Calu3 (cell line): ENCODE results near the gene WTAP. TPM values are rescaled to one million over a fixed set of nuclear protein-coding genes. Genes with fewer than 3 reads are reported as not detected.
"Not testable (repeated sequence)": the region's sequence is repeated elsewhere in the genome, so short reads cannot be mapped to it uniquely, and the experiment has no call there.

ENCODE experiments used
- BruUV-seq: library from RNA; stranded (reverse); fragments of 400-500 nt; replicated peaks from 2 replicates; lab custom pipeline; 2021; lab: Mats Ljungman, UMichigan
- CTCF ChIA-PET: fragments of 300-600 bp; sonication (Branson Sonifier 250); formaldehyde crosslinking; loops from one replicate; lab custom pipeline; 2022; ENCODE audit warnings: antibody characterized with exemption; lab: Charles Lee
- DNase-seq: peaks from one replicate; pipeline ENCODE4 v3.0.0; 2022
- H3K27ac Mint-ChIP-seq: one replicate; pipeline ENCODE4 v1.8.0; 2022; ENCODE audit warnings: mixed read lengths; ENCODE audit not compliant: unreplicated experiment
- H3K27me3 Mint-ChIP-seq: one replicate; pipeline ENCODE4 v1.8.0; 2022; ENCODE audit warnings: mixed read lengths; ENCODE audit not compliant: unreplicated experiment
- H3K36me3 Mint-ChIP-seq: one replicate; pipeline ENCODE4 v1.8.0; 2022; ENCODE audit warnings: mild to moderate bottlenecking, moderate library complexity, mixed read lengths; ENCODE audit not compliant: insufficient read depth, unreplicated experiment
- H3K4me1 Mint-ChIP-seq: one replicate; pipeline ENCODE4 v1.8.0; 2022; ENCODE audit warnings: mild to moderate bottlenecking, low read depth, mixed read lengths; ENCODE audit not compliant: unreplicated experiment
- H3K4me3 Mint-ChIP-seq: one replicate; pipeline ENCODE4 v1.8.0; 2022; ENCODE audit warnings: mild to moderate bottlenecking, low read depth, moderate library complexity, mixed read lengths; ENCODE audit not compliant: unreplicated experiment
- H3K9me3 Mint-ChIP-seq: one replicate; pipeline ENCODE4 v1.8.0; 2022; ENCODE audit warnings: low read depth, mixed read lengths; ENCODE audit not compliant: unreplicated experiment
- CTCF ChIP-seq: fragments of 200-600 bp; IDR thresholded peaks from one replicate; pipeline ENCODE4 v1.8.0; 2022; ENCODE audit warnings: antibody characterized with exemption; ENCODE audit not compliant: unreplicated experiment
- intact Hi-C: fragments of 100-400 bp; cut with micrococcal nuclease; formaldehyde crosslinking; loops from one replicate; pipeline ENCODE4 v1.10.0; 2022; ENCODE audit not compliant: unreplicated experiment
- total RNA-seq: library from RNA; stranded (reverse); gene quantifications from 2 replicates; pipeline ENCODE4 v1.2.3, GENCODE V29; 2022

The WTAP gene
- total RNA-seq, 1 experiment from 2014 or later: 103 TPM

- Mint-ChIP-seq H3K36me3 (peaks cover 41% of the 10 kb centered on the region), H3K4me1 (peaks cover 34% of the 10 kb centered on the region), H3K4me3 (no peak overlapping the region), H3K9me3 (no peaks in the 10 kb centered on the region), H3K27ac (no peak overlapping the region), H3K27me3 (no peaks in the 10 kb centered on the region)
- CTCF ChIA-PET: no interaction called here
- intact Hi-C loops: loop anchor here (10.0 kb wide), 1 partner anchor 559 kb away; the partner anchor contains the start of gene SLC22A2
- no TSS peak for BruUV-seq
- no peak for DNase-seq
- TF ChIP-seq CTCF: no peak
These were observed 31.3 kb upstream of the WTAP start for GRCh38 chr6:159695984-159696383.

GRCh38 chr6:159700970-159701369 lies 26.3 kb upstream of the WTAP start:
- intact Hi-C loops: no loop called here

GRCh38 chr6:159701413-159701999 lies 25.8 kb upstream of the WTAP start:
- Mint-ChIP-seq H3K27me3 (no peaks in the 10 kb centered on the region), H3K36me3 (peaks cover 6% of the 10 kb centered on the region), H3K4me3 (no peak overlapping the region), H3K4me1 (peaks cover 24% of the 10 kb centered on the region), H3K9me3 (no peaks in the 10 kb centered on the region), H3K27ac (peak overlapping the region; percentile 56)
- intact Hi-C loops: no loop called here
- CTCF ChIA-PET: interaction anchor here (0.6 to 0.7 kb wide), 4 partner anchors 13 to 952 kb away, joined by 3 to 10 read pairs (median 3); no protein-coding TSS in a partner anchor
- no peak for DNase-seq
- no peak for TF ChIP-seq CTCF
- BruUV-seq: no TSS peak

More at GRCh38 chr6:159700970-159701369, 26.3 kb upstream of the WTAP start:
- Mint-ChIP-seq H3K36me3 (peaks cover 6% of the 10 kb centered on the region), H3K4me1 (peaks cover 24% of the 10 kb centered on the region), H3K27me3 (no peaks in the 10 kb centered on the region), H3K9me3 (no peaks in the 10 kb centered on the region), H3K4me3 (no peak overlapping the region), H3K27ac (peak overlapping the region; percentile 56)
- no peak for DNase-seq
- BruUV-seq: TSS peak; percentile 50
- CTCF ChIA-PET: interaction anchor here (0.7 kb wide), 1 partner anchor 13 kb away, joined by 3 read pairs; no protein-coding TSS in a partner anchor
- TF ChIP-seq CTCF: no peak

- intact Hi-C loops, H3K4me3 Mint-ChIP-seq, H3K9me3 Mint-ChIP-seq, H3K36me3 Mint-ChIP-seq, DNase-seq, H3K4me1 Mint-ChIP-seq, H3K27me3 Mint-ChIP-seq, H3K27ac Mint-ChIP-seq, BruUV-seq: not testable (repeated sequence)
- CTCF ChIA-PET: interaction anchor here (0.6 kb wide), 1 partner anchor 16 kb away, joined by 3 read pairs; no protein-coding TSS in a partner anchor
These were observed 16.7 kb upstream of the WTAP start for GRCh38 chr6:159710603-159711002.

- BruUV-seq, H3K4me1 Mint-ChIP-seq, H3K36me3 Mint-ChIP-seq, CTCF ChIA-PET, intact Hi-C loops, H3K4me3 Mint-ChIP-seq, H3K9me3 Mint-ChIP-seq, H3K27ac Mint-ChIP-seq, DNase-seq, H3K27me3 Mint-ChIP-seq: not testable (repeated sequence)
These were observed 14.9 kb upstream of the WTAP start for GRCh38 chr6:159712389-159712788.
